HG03025 (cell line): ENCODE measurements around the gene MAPK12.

Experiments used
- ATAC-seq: cut with Tn5 transposase; IDR thresholded peaks from one replicate; pipeline ENCODE4 v1.9.1; 2021; ENCODE audit warnings: mild to moderate bottlenecking, moderate library complexity; ENCODE audit not compliant: unreplicated experiment, low FRiP score

The MAPK12 gene

GRCh38 chr22:50261615-50262459, at the start of gene MAPK12:
Gene MAPK12 (minus strand): TSS chr22:50261683. CDS start chr22:50261509, 174 bp downstream.
- ATAC-seq, result no peak

- no peak for ATAC-seq
These were observed 49.5 kb upstream of the MAPK12 start for GRCh38 chr22:50310949-50311444.

GRCh38 chr22:50310031-50310722, 48.7 kb upstream of the MAPK12 start:
- ATAC-seq, result no peak

- no peak for ATAC-seq
These were observed 48.1 kb upstream of the MAPK12 start for GRCh38 chr22:50309601-50309991.

- no peak for ATAC-seq
These were observed 47.6 kb upstream of the MAPK12 start for GRCh38 chr22:50308986-50309600.

DNA sequence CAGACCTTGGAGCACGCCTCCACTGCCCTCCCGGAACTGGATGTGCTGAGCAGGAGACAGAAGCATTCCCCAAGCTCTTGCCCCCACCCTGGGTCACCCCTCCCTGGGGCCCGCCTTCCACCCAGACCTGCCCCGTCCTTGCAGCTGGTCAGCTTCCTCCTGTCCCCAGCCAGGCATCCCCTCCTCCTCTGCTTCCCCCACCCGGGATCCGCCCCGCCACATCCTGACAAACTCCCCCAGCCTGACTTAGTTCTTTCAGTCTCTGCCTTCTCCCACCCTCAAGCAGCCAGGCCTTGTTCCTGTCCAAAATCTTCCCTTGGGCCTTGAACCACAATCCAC, 47.1 kb upstream of the MAPK12 start:
- no peak for ATAC-seq

DNA sequence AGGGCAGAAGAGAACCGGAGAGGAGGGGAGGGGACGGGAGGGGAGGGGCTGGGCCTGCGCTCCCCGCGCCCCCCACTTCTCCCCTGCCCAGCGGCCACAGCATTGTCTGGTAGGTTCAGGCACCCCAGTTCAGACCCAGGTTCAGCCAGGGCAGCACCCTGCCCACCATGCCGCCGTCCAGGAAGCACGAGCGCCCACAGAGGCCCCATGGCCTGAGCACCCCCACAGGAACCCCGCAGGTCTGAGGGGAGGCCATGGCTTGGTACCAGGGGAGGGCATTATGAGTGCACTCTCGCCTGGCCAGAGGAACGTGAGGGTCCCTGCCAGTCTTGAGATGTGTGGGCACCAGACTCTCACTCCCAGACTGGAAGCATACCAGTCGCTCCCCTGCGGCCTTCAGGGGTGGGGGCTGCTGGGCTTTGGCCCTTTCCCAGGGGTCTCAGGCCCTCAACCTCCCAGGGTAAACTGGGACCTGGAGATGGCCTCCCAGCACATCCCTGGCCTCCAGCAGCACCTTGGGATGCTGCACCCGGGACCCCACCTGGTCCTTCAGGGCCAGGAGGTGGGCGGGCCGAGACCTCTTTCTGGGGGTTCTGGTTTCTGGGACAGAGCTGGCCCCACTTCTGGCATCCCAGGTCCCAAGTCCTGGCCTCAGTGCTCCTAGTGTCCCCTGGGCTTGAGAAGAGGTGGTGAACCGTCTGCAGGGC, 46.6 kb upstream of the MAPK12 start:
- no peak for ATAC-seq

GRCh38 chr22:50306753-50307749, 45.6 kb upstream of the MAPK12 start, which contains the start of gene PLXNB2:
Gene PLXNB2 (minus strand): TSS chr22:50307646. CDS start chr22:50290584, 17,062 bp downstream.
- ATAC-seq, result no peak

DNA sequence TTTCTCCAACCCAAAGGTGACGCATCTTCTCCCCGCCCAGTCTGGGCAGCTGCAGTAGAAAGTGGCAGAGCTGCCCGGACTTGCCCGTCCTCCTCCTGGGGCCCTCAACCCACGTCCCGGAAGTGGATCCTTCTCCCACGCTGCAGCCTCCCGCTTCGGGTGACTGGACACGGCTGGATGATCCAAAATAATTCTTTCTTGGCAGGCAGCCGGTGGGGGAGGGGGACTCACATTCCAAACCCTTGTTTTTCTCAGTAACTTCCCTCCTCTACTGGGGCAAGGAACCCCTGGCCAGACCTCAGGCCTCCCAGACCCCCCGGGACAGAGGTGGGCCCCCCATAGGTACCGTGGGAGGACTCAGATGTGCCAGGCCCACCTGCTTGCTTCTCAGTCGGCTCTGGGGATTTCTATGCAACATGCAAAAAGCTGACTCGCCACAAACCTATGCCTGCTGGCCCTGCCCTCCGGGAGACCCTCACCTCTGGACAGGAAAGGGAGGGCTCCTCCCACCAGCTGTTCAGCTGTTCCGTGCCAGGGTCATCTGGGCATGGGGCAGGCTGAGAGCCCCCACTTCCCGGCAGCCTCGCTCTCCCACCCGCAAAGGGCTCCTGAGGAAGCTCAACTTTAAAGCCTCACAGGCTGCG, 44.6 kb upstream of the MAPK12 start:
- no peak for ATAC-seq

DNA sequence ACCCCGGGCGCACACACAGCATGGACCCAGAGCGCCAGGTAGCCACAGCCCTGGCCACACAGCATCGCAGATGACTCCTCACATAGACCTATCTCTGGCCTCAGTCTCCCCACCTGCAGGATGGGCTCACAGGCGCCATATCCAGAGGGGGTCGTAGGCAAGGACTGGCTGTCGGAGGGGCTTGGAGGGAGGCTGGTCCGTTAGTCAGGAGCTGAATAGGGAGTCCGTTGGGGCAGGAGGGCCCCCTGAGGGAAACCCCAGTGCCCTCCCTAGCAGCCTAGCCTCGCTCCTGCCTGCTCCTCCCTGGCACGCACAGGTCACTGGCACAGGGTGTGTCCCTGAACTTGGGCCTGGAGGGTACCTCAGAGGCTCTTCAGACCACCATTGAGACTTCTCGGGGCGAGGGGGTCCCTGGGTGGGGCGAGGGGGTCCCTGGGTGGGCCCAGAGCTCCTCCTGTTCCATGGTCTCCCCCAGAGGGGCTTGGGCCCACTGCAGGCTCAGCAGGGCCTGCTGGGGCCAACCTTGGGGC, 44.0 kb upstream of the MAPK12 start:
- no peak for ATAC-seq

DNA sequence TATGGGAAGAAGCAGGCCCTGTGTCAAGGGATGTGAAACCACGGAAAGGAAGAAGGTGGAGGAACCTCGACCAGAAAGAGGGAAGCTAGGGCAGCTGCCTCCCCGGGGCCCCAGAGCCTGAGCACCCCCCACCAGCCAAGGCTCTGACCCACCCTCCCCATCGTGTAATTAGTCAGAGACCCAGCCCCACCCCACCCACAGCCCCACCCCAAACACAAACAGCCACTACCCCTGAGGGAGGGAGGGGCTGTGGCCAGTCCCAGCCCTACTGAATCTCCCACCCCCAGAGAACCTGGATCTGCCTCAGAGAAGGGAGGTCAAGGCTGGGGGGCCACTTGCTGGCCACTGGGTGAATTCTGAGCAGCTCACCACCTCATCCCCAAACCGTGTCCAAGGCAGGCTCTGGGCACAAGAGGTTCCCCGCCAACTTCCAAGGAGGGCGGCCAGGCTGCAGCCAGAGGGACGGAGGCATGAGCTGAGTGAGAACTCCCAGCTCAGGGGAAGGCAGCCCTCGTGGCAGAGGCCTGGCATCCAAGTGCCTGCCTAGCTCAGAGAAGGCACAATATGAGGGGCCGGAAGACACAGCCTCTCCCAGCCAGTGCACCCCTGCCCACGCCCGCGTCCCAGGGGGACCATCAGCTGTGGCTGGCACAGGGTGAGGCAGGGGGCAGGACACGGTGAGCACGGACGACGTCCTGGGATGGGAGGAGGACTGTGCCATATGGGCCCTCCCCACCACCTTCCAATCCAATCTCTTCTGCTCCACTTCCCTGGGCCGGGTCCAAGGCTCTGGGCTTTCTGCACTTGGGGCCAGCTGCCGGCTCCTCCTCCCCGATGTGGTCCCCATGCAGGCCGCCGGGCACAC, 43.3 kb upstream of the MAPK12 start:
- no peak for ATAC-seq

DNA sequence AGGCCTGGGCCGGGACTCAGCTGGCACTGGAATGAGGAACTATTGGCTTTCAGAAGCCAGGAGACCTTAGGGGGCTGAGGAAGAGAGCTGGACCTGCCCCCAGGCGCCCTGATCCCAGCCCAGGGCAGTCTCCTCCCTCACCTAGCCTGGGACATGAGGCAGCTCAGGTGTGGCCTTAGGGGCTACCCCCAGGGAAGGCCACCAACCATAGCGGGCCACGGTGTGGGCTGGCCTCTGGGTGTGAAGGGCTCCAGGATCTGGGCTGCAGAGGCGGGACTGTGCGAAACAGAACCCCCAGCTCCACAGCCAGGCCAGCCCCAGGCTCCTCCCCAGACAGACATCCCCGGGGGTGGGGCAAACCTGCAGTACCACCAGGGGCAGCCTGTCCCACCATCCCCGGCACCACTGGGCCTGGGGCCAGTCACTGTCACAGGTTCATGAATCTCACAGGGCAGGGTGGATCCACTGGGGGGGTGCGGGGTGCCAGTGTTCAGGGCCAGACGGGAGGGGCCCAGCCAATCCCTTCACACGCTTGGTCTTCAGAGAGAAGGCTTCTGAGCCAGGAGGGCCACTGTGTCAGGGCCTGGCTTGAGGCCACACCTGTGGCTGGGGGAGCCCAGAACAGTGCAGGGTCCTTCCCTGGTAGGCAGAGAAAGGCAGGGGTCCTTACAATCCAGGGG, 42.5 kb upstream of the MAPK12 start:
- no peak for ATAC-seq

DNA sequence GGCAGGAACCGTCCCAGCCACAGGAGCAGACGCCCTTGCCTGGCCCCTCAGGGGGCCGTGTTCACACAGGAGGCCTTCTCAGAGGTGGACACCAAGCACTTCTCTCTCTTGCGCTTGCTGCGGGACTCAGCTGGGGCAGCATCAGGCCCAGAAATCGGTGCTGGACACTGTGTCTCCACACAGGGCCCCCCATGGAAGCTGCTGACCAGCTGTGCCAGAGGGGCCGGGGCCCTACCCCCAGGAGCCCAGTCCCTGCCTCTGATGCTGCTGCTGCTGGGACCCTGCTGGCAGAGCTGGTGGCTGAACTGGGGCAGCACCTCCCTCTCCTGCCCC, 42.0 kb upstream of the MAPK12 start:
- no peak for ATAC-seq

DNA sequence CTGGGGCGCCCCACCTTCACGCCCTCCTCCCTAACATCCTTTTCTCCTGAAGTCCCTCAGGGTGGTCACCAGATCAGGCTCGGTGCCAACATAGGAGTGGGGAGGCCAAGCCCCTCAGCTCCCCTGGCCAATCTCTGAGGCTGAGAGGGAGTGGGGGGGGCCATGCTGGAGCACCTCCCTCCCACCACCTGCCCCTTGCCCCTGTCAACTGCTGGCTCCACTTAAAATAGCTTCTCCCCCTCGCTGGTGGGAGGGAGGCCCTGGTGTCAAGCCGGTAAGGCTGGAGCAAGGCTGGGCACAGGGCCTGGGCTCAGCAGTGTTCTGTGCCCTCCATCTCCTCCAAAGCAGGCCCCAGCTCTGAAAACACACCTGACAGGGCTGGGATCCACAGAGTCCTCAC, 41.1 kb upstream of the MAPK12 start:
- no peak for ATAC-seq

DNA sequence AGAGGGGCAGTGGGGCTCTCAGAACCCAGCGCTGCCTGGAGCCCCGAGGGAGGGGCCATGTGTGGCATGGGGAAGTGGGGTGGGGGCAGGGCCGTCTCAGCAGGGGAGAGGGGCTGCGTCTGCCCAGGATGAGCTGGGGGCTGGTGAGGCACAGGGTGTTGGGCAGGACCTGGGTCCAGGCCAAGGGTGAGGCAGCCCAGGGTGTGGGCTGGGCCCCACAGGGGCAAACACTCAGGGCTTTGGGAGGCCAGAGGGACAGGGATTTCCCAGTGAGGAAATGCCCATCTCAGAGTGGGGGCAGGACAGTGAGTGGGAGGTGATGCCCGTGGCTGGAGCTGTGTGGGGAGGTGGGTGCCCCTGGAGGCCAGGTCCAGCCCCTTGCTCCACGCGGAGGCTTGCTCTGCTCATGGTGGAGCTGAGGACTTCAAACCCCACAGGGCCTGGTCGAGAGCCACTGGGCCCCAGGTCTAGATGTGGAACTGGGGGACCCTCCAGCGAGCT, 40.6 kb upstream of the MAPK12 start:
- ATAC-seq, result no peak

DNA sequence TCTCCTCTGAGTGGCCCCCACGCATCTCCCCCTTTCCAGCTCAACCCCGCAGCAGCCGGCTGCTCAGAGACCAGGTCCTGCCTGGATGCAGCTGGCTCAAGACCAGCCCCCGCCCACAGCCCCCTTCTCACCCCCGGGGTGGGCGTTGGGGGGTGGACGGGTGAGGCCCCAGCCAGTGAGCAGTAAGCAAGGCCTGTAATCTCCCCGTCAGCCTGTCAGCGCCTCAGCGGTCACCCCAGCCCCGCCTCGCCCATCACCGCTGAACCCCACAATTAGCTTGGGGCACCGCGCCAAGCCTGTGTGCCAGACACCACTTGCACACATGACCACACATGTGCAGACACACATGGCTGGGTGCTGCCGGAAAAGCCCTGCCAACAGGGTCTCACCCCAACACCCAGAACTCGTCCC, 40.1 kb upstream of the MAPK12 start:
- ATAC-seq, result no peak

DNA sequence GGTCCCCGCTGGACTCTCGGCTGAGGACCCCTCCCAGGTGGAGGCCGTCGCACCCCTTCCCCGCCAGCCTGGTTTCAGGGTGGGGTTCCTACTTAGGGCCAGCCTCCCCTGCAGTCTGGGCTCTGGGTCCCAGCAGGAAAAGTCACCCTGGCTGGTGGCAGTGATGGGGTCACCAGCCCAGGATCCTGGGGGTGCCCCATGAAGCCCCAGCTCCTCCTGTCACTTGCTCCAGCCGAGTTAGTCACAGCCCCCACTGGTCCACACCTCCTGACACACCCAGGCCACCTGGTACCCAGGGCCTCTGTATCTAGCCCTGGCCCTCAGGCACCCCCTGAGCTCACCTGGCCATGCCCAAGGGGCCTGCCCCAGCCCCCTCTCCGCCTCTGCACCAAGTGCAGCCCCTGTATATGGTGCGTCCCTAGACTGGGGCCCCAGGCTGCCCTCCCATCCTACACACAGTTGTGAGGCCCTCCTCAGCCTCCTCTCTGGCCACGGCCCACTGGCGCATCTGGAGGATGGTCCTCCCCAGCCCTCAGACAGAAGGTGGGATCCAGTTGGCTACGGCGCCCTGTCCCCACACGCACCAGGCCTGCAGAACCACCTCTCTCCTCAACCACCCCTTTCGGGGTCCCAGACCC, 39.3 kb upstream of the MAPK12 start:
- ATAC-seq, result no peak
